B cell (primary cell): ENCODE results near the gene DNASE1L3. TPM values are rescaled to one million over a fixed set of nuclear protein-coding genes. Genes with fewer than 3 reads are reported as not detected.

ENCODE experiments used
- ATAC-seq: fragments of 200-7000 bp; cut with Tn5 transposase; one replicate; pipeline ENCODE4 v1.10.0; 2021; ENCODE audit warnings: low read depth, mild to moderate bottlenecking, moderate number of reproducible peaks, moderate library complexity
- CTCF ChIA-PET: fragments of 350-600 bp; sonication (Branson Sonifier 250); formaldehyde crosslinking; loops from one replicate; lab custom pipeline; 2021; ENCODE audit warnings: antibody characterized with exemption, inconsistent platforms; lab: Charles Lee
- POLR2A ChIA-PET: fragments of 350-600 bp; sonication (Branson Sonifier 250); formaldehyde crosslinking; loops from one replicate; lab custom pipeline; 2021; ENCODE audit warnings: antibody characterized with exemption; lab: Charles Lee
- DNase-seq: peaks from one replicate; pipeline ENCODE4 v3.0.0; 2013
- H2AFZ ChIP-seq: 2 replicates; pipeline ENCODE4 v1.6.1; 2012; ENCODE audit warnings: mild to moderate bottlenecking, low read depth, low read length; ENCODE audit not compliant: insufficient read depth, poor library complexity, severe bottlenecking
- H3K27ac ChIP-seq, 2 donors: 1 replicate in 1 of 2; 2 replicates in 1 of 2; pipeline ENCODE4 v1.5.1; 2012 to 2013; ENCODE audit warnings: low read length in 2 of 2, mild to moderate bottlenecking in 2 of 2, moderate library complexity in 1 of 2
- H3K27me3 ChIP-seq, 4 experiments: fragments of 200-600 bp in 1 of 4; sonication (generic) in 1 of 4; replicated peaks in 1 of 4; 1 replicate in 2 of 4; 2 replicates in 2 of 4; pipeline versions ENCODE4 v1.6.1 to v1.7.0; 2013 to 2016; ENCODE audit warnings: low read length in 3 of 4, mild to moderate bottlenecking in 2 of 4, mixed read lengths in 1 of 4, moderate library complexity in 1 of 4; ENCODE audit not compliant: insufficient read depth in 4 of 4, control insufficient read depth in 3 of 4; ENCODE audit errors: control extremely low read depth in 1 of 4
- H3K36me3 ChIP-seq, 2 experiments: replicated peaks in 1 of 2; 1 replicate in 1 of 2; 2 replicates in 1 of 2; pipeline versions ENCODE4 v1.6.1 to v1.7.1; 2013; ENCODE audit warnings: low read length in 1 of 2; ENCODE audit not compliant: insufficient read depth in 2 of 2, control insufficient read depth in 1 of 2; ENCODE audit errors: control extremely low read depth in 1 of 2, extremely low read depth in 1 of 2
- H3K4me1 ChIP-seq, 2 donors: fragments of 200-600 bp in 1 of 2; sonication (generic) in 1 of 2; 1 replicate in 1 of 2; 2 replicates in 1 of 2; pipeline versions ENCODE4 v1.5.1 to v1.6.1; 2013 to 2017; ENCODE audit warnings: low read length in 2 of 2; ENCODE audit not compliant: control insufficient read depth in 2 of 2, insufficient read depth in 2 of 2
- H3K4me2 ChIP-seq: replicated peaks from 2 replicates; pipeline ENCODE3; 2012; ENCODE audit warnings: mild to moderate bottlenecking, low read depth, low read length; ENCODE audit not compliant: poor library complexity, severe bottlenecking
- H3K4me3 ChIP-seq, 5 experiments: fragments of 200-600 bp in 1 of 5; sonication (generic) in 1 of 5; 1 replicate in 3 of 5; 2 replicates in 2 of 5; pipeline versions ENCODE4 v1.5.1 to v1.7.0; 2011 to 2016; ENCODE audit warnings: low read length in 4 of 5, mild to moderate bottlenecking in 4 of 5, low read depth in 2 of 5, control low read depth in 1 of 5, moderate library complexity in 1 of 5; ENCODE audit not compliant: insufficient read depth in 1 of 5; ENCODE audit errors: control extremely low read depth in 1 of 5, extremely low read depth in 1 of 5
- H3K79me2 ChIP-seq: fragments of 200-600 bp; sonication (generic); one replicate; pipeline ENCODE4 v1.6.0; 2016; ENCODE audit warnings: low read length; ENCODE audit not compliant: control insufficient read depth, insufficient read depth
- H3K9ac ChIP-seq: fragments of 200-600 bp; sonication (generic); 2 replicates; pipeline ENCODE4 v1.6.1; 2017; ENCODE audit warnings: mild to moderate bottlenecking, low read length, moderate library complexity
- H3K9me3 ChIP-seq, 3 donors: one replicate each; pipeline versions ENCODE4 v1.6.1 to v1.7.1; 2013; ENCODE audit warnings: low read length in 2 of 3; ENCODE audit not compliant: control insufficient read depth in 2 of 3, insufficient read depth in 1 of 3; ENCODE audit errors: control extremely low read depth in 1 of 3
- H4K20me1 ChIP-seq: 2 replicates; pipeline ENCODE4 v1.6.0; 2012; ENCODE audit warnings: mild to moderate bottlenecking, low read length; ENCODE audit not compliant: insufficient read depth, control insufficient read depth, poor library complexity, severe bottlenecking
- H3K27ac Mint-ChIP-seq: one replicate; pipeline ENCODE4 v1.8.0; 2021; ENCODE audit warnings: mixed read lengths
- H3K27me3 Mint-ChIP-seq: one replicate; pipeline ENCODE4 v1.8.0; 2021; ENCODE audit warnings: mixed read lengths
- H3K4me1 Mint-ChIP-seq: one replicate; pipeline ENCODE4 v1.8.0; 2021; ENCODE audit warnings: mixed read lengths
- H3K4me3 Mint-ChIP-seq: one replicate; pipeline ENCODE4 v1.8.0; 2021; ENCODE audit warnings: mixed read lengths
- H3K9me3 Mint-ChIP-seq: one replicate; pipeline ENCODE4 v1.8.0; 2022; ENCODE audit warnings: mixed read lengths; ENCODE audit not compliant: insufficient read depth
- EZH2 ChIP-seq: IDR thresholded peaks from 2 replicates; pipeline ENCODE4 v1.6.1; 2012; ENCODE audit warnings: borderline replicate concordance, low read depth, mild to moderate bottlenecking, moderate library complexity, low read length; ENCODE audit not compliant: insufficient read depth, poor library complexity, severe bottlenecking
- WGBS: methylation state at CpG from one replicate; pipeline ENCODE4 v1.1.5; 2013; ENCODE audit warnings: missing lambda C conversion rate; ENCODE audit not compliant: insufficient coverage; 5-methylcytosine and 5-hydroxymethylcytosine counted together
- intact Hi-C: fragments of 100-400 bp; cut with micrococcal nuclease; formaldehyde crosslinking; loops from one replicate; pipeline ENCODE4 v1.10.0; 2022
- polyA plus RNA-seq: library from polyadenylated mRNA; depleted of rRNA; stranded (reverse); fragments of >200 nt; gene quantifications from 2 replicates; pipeline ENCODE4 v1.2.3, GENCODE V29; 2012
- total RNA-seq, 2 donors: library from RNA; stranded (reverse); fragments of 120-200 nt in 1 of 2; gene quantifications; 1 replicate in 1 of 2; 2 replicates in 1 of 2; pipeline versions ENCODE4 v1.2.3 to v1.2.4, GENCODE V29; 2013 to 2022
- TF ChIP-seq, protein P1 (sequence below): fragments of 200-600 bp; IDR thresholded peaks from one replicate; pipeline ENCODE4 v1.8.0; 2022; ENCODE audit warnings: antibody characterized with exemption, mild to moderate bottlenecking

DNASE1L3 gene
- total and polyA plus RNA-seq, 2 donors (not counting 1 experiment from before 2014, with no cell fraction given): 0.39 to 2.6 TPM

DNA sequence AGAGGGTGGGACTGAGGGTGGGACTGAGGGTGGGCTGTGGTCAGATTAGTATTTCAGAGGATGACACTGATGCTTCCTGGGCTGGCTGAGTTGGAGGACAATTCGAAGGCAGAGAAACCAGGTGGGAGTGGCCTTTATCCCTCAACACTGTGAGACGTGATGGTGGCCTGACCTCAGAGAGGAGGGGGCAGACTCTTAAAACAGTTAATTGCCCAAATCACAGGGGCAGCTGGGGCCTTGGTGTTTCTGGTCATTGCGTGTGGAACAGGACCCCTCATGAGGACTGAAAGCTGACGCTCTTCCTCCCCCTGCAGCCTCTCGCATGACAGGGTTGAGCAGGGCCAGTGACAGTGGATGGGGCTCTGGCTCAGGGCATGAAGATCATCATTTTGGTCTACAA is 18.7 kb downstream of the DNASE1L3 start:
- 93% methylated on average over 5 of the region's 5 CpGs for WGBS
- no peak overlapping the region for H3K9ac ChIP-seq

DNA sequence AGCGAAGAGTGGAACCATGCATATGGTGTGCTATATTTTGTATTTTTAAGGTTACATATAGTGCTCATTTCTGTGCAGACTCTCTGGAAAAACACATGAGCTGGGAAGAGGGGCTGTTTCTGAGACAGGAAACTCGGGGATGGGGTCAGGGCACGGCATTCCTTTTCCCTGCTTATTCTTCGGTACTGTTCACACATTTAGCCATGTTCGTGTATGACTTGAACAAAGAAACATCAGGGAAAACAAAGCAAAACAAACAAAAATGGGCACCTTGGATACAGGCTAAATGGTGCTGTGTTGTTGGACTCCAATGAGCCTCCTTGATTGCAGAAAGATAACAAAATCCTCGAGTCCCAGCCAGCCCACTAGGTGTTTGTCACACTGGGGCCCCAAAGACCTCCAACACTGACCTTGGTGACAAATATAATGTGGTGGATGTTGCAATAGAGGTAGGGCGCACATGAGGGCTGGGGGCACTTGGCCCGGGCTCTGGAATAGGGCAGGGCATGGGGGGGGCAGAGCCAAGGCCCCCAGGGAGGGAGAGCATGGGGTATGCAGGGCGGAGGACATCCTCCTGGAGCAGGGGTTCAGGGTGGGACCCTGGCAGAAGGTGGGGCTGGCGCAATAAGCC is 19.3 kb downstream of the DNASE1L3 start:
- Histone ChIP-seq H3K4me2 (no peak overlapping the region), H3K4me3 (no peak overlapping the region), H3K4me1 (peaks cover 0 to 6% of the 10 kb centered on the region in 2 donors), H3K36me3 (peaks cover 0 to 6% of the 10 kb centered on the region in 2 experiments), H4K20me1 (no peaks in the 10 kb centered on the region), H3K79me2 (no peaks in the 10 kb centered on the region), H3K9me3 (peaks cover 0 to 24% (median 5%) of the 10 kb centered on the region in 3 donors), H3K9ac (no peak overlapping the region), H3K27ac (no peak overlapping the region), H2AFZ (no peak overlapping the region), H3K27me3 (no peaks in the 10 kb centered on the region)
- H3K4me3 Mint-ChIP-seq: no peak overlapping the region
- DNase-seq (no peak), ATAC-seq (no peak)
- no peaks in the 10 kb centered on the region for H3K27me3 Mint-ChIP-seq
- intact Hi-C loops: no loop called here
- peak overlapping the region; percentile 2 for H3K27ac Mint-ChIP-seq
- H3K9me3 Mint-ChIP-seq: peaks cover 2% of the 10 kb centered on the region
- TF ChIP-seq EZH2: no peak
- TF ChIP-seq, protein P1, sequence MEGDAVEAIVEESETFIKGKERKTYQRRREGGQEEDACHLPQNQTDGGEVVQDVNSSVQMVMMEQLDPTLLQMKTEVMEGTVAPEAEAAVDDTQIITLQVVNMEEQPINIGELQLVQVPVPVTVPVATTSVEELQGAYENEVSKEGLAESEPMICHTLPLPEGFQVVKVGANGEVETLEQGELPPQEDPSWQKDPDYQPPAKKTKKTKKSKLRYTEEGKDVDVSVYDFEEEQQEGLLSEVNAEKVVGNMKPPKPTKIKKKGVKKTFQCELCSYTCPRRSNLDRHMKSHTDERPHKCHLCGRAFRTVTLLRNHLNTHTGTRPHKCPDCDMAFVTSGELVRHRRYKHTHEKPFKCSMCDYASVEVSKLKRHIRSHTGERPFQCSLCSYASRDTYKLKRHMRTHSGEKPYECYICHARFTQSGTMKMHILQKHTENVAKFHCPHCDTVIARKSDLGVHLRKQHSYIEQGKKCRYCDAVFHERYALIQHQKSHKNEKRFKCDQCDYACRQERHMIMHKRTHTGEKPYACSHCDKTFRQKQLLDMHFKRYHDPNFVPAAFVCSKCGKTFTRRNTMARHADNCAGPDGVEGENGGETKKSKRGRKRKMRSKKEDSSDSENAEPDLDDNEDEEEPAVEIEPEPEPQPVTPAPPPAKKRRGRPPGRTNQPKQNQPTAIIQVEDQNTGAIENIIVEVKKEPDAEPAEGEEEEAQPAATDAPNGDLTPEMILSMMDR: no peak
- ChIA-PET CTCF (interaction anchor here (1.8 to 15.0 kb wide), 6 partner anchors 9 to 115 kb away, joined by 6 to 336 read pairs (median 70); partner anchors contain the start of genes DNASE1L3, HTD2 and RPP14), POLR2A (no interaction called here)
- peaks cover 4% of the 10 kb centered on the region for H3K4me1 Mint-ChIP-seq
- 88% methylated on average over 9 of the region's 10 CpGs for WGBS

More for the DNA sequence above, 18.7 kb downstream of the DNASE1L3 start:
- Histone ChIP-seq H3K4me1 (peaks cover 6 to 12% of the 10 kb centered on the region in 2 donors), H3K27ac (peak overlapping the region in 1 of 2 donors; percentile 32), H3K4me3 (no peak overlapping the region), H3K27me3 (no peaks in the 10 kb centered on the region), H3K36me3 (peaks cover 0 to 6% of the 10 kb centered on the region in 2 experiments), H2AFZ (no peak overlapping the region), H3K9me3 (peaks cover 0 to 25% (median 5%) of the 10 kb centered on the region in 3 donors), H3K4me2 (no peak overlapping the region), H4K20me1 (no peaks in the 10 kb centered on the region), H3K79me2 (no peaks in the 10 kb centered on the region)
- intact Hi-C loops: no loop called here
- Mint-ChIP-seq H3K27ac (peak overlapping the region; percentile 0), H3K4me1 (peaks cover 10% of the 10 kb centered on the region), H3K9me3 (peaks cover 2% of the 10 kb centered on the region), H3K4me3 (no peak overlapping the region), H3K27me3 (no peaks in the 10 kb centered on the region)
- ChIA-PET POLR2A (no interaction called here), CTCF (interaction anchor here (1.3 to 9.6 kb wide), 6 partner anchors 15 to 115 kb away, joined by 3 to 336 read pairs (median 8); partner anchors contain the start of genes DNASE1L3, HTD2 and RPP14)
- no peak for ATAC-seq
- no peak for DNase-seq
- TF ChIP-seq, protein P1: no peak
- TF ChIP-seq EZH2: no peak
